Activated CD4-positive, alpha-beta T cell treated with anti-CD3 and anti-CD28 coated beads for 48 hours (primary cell): ENCODE results near the gene PPARD.
"Not testable (repeated sequence)": the region's sequence is repeated elsewhere in the genome, so short reads cannot be mapped to it uniquely, and the experiment has no call there.

Experiments
- DNase-seq: peaks from one replicate; pipeline ENCODE4 v3.0.0-alpha.2; 2020

Gene PPARD

DNA sequence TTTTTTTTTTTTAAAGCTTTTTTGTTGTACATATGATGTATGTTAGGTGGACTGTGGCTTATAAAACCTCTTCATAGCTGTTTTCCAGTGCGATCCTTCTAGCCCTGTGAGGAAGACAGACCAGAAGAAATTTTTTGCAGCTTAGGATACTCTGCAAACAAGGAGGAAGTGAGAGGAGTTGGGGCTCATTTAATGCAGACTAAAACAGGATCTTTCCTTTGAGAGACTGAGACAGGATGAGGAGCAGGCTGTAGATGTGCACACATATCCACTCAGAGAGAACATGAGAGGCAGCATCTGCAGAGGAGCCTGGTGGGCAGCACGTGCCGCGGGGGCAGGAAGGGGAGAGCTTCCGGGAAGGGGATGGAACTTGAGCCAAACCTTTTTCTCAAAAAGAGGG, 45.7 kb downstream of the PPARD start:
- no peak for DNase-seq

DNA sequence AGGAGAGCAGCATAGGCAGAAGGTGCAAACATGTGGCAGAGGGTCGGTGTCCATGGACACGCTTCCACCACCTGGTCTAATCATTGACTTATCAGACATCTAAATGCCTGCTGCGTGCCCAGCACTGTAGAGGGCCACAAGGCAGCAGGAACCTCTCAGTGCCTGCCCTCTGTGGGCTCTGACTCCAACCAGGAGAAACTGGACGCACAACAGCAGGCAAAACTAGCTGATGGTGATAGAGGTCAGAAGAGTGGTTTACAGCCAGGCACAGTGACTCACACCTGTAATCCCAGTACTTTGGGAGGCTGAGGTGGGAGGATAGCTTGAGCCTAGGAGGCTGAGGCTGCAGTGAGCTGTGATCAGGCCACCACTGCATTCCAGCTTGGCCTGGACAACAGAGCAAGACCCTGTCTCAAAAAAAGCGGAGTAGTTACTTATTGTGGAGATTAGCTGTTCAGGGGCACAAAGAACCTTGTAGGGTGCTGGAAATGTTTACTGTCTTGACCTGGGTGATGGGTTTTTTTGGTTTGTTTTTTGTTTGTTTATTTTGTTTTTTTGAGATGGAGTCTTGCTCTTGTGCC, 46.5 kb downstream of the PPARD start:
- no peak for DNase-seq

DNA sequence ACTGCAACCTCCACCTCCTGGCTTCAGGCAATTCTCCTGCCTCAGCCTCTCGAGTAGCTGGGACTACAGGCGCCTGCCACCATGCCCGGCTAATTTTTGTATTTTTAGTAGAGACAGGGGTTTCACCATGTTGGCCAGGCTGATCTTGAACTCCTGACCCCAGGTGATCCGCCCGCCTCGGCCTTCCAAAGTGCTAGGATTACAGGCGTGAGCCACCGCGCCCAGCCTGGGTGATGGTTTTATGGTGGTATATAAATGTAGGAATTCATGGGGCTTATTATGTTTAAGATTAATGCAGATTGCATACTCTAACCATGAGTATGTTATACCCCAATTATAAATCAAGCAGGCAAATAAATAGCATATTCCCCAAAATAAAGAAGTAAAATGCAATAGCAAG, 47.0 kb downstream of the PPARD start:
- DNase-seq: not testable (repeated sequence)

DNA sequence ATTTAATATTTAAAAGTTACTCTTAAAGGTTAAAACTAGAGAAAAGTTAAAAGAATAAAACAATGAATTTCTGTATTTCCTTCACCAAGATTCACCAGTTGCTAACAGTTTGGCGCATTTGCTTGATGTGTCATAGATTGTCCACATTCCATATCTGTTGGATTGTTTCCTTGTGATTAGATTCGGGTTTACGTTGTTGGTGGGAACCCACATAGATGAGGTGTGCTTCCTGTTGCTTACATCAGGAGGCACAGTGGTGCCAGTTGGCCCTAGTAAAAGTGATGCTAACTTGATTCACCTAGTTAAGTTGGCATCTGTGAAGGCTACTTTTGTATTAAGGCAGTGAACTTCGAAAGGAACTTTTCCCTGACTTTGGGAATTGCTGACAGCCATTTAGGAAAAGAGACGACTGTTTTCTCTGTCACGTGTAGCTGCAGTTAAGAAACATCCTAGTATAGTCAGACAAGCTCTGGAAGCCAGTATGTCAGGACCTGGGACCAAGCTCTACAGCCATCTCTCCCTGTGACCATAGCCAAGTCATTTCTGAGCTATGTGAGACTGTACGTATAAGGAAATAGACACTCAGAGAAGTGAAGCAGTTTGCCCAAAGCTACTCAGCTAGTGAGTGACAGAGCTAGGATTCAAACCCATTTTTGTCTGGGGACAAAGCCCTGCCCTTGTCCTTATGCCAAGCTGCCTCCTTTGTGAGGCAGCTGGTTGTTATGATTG, 49.0 kb downstream of the PPARD start:
- no peak for DNase-seq

DNA sequence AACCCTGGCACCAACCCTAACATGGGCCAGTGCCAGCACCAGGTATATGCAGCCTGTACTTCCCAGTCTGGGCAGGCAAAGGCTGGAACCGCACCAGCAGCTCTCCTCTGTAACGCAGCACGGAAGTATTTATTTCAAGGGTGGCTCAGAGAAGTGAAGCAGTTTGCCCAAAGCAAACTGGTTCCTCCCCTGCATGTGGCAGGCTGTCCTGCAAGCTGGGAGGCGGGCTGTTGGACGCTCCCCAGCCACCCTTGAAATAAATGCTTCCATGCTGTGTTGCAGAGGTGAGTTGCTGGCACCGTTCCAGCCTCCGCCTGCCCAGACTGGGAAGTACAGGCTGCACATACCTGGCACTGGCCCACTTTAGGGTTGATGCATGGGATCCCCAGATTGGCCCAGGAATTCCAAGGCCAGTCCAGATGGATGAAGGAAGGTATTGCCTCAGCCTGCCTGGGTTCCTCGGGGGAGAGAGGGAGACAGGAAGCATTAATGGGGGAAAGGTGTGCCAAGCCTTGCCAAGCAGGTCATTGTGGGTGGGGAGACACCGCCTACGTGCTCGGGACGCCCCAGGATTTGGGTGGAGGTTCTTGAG, 49.8 kb downstream of the PPARD start:
- no peak for DNase-seq

DNA sequence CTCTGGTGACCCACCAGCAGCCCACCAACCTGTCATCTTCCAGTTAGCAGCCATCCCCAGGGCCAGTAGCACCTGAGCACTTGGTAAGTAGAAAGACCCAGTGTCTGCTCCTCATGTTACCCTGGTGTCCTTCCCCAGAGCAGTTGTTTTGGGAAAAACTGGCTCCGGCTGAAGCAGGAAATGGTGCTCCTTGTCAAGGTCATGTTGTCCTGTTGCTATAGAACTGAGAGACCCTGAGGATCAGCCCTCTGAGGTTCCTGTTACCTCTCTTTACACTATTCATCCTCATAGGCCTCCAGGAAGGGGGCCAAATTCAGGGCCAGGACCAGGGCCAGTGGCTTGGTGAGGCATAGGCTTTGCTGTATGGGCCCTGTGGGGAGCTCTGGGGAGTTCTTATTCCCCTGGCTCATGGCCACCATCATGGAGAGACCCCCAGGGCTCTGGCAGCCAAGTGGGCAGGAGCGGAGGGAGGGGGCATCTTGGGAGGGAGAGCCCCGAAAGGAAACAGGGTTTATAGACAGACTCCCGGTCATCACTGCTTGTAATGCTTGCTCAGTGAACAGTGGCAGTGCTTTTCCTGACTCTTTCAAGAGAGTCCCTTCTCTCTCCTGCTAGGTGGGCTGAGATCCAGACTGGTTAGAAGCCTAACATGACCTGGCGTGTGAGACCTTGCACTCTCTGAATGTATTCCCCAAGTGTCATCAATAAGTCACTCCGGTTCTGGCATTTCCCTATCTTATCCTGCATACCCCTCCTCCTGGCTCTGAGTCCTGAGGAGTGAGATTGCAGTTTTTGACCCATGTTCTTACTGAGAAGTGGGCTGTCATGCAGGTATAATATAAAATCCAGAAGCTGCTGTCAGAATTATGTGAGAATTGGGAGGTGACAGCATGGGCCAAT, 50.7 kb downstream of the PPARD start:
- DNase-seq: no peak

DNA sequence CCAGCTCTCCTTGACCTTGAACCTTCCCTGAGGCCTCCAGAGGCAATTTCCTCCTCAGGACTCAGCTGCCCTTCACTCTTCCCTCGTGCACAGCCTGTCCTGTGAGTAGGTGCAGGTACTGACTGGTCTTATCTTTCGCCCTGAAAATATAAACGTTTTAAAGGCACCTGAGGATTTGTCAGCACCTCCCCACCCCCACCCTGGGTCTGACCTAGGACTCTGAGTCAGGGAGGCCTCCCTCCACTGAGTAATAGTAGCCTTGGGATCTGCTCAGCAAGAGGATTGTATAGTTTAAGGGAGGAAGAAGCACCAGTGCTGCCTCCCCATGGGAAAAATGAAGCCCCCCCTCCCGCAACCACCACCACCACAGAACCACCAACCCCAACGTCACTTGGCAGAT, 54.6 kb downstream of the PPARD start:
- no peak for DNase-seq

DNA sequence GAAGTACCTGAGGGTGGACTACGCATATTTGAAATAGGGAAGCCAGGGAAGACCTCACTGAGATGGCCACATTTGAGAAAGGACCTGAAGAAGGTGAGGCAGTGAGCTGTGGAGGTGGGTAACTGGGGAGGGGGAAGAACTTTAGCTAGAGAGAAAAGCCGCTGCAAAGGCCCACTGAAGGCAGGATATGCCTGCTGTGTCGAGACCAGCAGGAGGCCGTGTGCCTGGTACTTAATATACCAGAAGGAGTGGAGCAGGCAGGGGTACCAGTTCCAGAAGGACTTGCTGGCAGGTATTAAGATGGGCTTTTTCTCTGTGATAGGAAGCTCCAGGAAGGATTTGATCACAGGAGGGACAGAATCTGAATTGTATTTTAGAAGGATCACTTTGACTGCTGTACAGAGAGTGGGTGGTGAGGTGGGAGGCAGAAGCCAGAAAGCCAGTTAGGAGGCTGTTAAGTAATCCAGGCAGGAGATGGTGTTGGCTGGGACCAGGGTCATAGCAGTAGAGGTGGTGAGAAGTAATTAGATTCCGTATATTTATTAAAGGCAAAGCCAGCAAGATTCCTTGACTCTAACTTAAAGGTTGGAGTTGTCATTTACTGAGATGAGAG, 55.6 kb downstream of the PPARD start:
- no peak for DNase-seq

DNA sequence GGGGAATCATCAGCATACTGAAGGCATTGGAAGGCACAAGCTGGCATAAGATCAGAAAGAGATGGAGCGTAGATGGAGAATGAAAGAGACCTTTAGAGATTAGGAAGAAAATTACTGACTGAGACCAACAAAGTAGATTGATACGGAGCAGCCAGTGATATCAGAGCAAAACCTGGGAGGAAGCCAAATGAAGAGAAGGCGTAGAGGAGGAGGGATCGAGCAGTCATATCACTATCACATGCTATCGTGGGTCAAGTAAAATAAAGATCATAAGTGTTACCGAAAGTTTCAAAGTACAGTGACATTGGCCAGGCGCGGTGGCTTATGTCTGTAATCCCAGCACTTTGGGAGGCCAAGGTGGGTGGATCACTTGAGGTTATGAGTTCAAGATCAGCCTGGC, 56.2 kb downstream of the PPARD start:
- DNase-seq: no peak

DNA sequence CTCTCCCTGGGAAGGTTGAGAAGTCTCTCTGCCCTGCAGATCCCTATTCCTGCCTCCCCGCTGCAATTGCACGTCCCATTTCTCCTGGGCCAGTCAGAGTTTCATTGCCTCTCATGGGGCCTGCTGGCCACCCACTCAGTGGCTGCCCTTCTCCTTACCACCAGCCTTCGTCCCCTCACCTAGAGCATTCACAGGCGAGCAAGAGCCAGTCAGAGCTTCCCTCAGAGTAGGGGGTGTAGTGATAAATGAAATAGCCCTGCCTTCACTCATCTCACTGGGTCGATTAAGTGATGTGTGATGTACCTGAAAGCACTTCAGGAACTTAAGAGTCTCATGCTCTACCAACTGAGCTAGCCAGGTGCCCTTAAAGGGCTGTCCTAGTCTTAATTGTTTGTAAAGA, 57.8 kb downstream of the PPARD start:
- DNase-seq: no peak

DNA sequence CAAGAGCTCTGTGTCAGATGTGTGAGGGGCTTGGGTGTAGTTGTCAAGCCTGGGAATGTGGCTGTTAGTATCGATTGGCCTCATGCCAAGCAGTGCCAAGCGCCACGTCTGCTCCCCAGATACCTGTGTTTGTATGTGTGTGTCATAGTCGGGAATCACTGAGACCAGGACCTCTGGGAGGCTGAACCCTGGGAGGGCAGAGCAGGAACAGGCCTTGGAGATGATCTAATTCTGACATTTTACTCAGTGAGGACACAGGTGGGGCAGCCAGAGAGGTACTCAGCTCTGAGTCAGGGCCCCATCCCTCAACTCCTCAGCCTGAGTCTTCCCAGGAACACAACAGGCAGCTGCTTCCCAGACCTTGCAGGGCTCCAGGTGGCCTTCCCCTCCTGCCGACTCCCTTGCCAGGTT, 58.5 kb downstream of the PPARD start:
- DNase-seq: no peak

DNA sequence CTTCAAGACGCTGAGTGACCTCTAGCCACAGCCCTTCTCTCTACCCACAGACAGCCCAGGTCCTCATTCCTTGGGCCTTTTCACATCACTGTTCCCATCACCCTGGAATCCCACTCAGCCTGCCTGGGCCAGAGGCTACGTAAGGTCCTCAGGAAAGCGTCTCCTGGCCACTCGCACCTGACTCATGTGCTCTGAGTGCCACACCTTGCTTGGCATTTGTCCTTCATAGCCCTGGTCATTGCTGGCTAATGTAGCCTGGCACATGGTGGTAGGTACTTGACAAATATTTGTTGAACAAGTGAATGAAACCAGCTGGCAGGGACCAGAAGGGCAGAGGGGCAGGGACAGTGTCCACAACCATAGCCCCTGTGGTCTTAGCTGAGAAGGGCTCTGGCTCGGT, 59.2 kb downstream of the PPARD start:
- no peak for DNase-seq

DNA sequence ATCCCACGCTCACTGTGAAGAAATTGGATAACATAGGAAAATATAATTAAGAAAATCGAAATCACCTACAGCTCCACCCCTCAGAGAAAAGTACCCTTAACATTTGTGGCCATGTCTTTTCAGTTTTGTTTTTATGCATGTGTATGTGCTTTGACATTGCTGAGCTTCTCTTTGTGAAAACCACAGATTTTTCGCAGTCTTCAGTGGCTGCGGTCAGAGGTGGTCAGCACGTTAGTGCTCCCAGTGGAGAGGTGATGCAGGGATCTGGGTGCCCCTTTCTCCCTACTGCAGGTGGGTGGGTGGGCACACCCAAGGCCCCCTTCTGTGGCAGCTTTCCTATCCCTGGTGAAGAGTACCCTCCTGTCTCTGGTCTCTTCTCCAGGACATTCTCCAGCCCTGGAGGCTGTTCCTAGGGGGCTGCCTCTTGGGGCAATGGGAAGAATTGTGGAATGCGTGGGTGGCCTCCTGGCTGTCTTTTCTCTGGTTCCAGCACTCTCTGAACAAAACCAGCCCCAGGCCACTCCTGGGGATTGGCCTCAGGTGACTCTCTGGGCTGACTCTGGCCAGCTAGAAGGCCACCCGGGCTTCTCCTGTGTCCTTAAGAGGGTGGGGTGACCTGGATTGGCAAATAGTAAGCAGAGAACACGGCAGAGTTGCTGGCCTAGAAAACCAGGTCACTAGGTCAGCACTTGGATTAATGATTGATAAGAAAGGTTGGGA, 59.9 kb downstream of the PPARD start:
- DNase-seq: no peak

DNA sequence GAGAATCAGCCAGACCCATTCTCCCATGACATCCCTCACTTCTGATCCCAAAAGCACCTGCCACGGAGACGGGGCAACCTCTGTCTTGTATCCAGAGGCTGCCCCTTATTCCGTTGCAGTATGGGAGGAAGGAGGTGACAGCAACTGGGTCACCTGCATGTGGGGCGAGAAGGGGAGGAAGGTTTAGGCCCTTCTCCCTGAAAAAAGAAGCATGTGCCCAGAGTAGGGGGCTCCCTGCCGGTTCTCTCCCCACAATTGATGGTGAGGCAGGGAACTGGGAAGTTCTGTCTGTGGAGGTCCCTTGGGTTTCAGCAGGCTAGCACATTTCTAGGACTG, 60.5 kb downstream of the PPARD start:
- DNase-seq: no peak

DNA sequence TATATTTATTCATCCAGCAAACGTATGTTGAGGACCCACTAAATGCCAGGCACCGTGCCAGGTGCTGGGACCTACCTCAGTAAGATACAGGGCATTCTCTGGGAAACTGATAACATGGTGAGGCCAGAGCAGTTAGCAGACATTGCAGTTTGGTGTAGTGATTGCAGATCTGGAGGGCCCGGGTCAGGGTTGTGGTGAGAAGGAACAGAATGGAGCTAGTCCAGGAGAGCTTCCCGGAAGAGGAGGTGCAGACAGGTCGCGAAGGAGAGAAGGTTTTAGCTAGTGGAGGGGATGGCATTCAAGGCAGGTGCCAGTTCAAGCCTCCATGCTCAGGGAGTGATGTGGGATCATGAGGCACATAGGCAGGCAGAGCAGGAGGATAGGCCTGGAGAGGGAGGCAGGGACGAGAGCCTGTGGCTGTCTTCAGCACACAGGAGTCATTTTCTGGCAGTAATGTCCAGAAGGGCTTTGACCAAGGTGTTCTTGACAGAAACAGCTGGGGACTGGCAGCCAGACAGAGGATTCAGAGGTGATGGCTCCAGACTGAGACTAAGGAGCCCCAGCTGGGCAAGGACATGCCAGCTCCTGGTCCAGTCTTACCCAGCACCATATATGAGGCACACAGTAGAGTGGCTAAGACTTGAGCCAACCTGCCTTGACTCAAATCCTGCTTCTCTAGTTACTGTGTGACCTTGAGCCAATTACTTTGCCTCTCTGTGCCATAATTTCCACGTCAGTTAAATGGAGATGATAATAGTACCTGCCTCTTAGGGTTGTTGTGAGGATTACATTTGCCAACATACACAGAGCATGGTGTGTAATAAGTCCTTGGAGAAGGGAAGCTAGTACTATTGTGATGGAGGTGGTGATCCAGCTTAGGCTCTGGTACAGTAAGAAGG, 61.4 kb downstream of the PPARD start:
- no peak for DNase-seq

DNA sequence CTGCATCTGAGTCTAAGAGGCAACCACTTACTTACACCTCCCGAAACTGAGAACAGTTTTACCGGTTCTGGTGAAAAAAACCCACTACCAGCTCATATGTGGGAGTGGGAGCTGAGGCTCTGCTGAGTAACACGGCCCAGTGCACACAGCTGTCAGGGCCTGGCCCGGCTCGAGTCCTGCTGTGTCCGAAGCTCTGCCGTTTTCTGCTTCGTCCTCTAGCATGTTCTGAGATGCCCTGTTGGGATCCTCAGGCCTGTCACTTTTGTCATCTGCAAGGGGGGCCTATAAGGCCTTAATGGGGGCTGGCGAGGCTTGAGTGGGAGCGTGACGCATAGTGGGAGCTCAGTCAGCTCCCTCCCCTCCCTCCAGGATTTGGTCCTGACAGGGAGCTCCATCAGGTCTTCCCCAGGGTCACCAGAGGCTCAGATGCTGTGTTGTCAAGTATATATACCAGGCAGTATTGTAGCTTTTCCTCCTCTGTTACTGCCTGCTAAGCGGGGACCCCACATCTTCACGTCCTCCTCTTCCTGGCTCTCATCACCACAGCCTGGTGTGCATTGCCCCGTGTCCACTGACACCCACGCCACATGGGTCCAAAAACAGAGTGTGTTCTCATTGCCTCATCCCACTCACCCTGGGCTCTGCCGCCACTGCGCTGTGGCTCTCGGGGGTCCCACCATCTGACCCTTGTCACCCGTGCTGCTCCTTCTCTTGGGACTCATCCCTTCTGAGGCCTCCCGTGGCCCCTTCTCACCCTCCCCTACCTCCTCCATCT, 64.5 kb downstream of the PPARD start:
- no peak for DNase-seq

DNA sequence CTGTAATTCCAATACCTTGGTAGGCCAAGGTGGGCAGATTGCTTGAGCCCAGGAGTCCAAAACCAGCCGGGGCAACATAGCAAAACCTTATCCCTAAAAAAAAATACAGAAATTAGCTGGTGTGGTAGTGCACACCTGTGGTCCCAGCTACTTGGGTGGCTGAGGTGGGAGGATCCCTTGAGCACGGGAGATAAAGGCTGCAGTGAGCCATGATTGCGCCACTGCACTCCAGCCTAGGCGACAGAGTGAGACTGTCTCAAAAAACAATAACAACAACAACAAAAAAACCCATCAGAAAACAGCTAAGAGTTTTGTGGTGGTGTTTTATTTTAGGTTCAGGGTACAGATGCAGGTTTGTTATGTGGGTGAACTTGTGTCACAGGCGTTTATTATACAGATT, 66.9 kb downstream of the PPARD start:
- no peak for DNase-seq

DNA sequence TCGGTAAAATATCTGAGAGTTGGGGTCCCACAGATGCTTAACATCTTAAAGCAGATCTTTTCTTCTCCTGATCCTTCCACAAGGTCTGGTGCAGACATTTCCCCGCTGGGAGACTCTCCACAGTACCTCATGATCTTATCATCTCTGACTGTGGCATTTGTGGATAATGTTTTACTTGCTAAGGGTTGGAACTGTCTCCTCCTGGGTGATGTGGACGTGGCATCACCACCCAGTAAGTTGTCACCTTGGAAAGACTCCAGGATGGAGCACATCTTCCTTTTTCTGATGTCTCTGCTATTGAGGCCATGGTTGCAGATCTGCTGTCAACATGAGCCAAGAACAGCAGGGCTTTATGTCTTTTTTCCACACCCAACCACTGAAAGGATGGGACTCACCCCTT, 67.8 kb downstream of the PPARD start:
- DNase-seq: no peak

DNA sequence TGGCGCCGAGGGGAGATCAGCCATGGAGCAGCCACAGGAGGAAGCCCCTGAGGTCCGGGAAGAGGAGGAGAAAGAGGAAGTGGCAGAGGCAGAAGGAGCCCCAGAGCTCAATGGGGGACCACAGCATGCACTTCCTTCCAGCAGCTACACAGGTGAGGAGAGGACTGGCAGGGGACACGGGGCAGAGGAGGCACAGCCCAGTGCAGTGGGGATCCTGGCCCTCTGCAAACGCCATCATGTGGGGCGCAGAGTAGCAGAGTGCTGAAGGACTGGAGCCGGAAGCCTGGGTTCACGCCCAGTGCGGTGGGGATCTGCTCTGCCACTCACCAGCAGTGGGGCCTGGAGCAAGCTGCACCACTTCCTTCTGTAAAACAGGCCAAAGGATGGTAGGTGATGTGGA, 68.7 kb downstream of the PPARD start:
- no peak for DNase-seq

DNA sequence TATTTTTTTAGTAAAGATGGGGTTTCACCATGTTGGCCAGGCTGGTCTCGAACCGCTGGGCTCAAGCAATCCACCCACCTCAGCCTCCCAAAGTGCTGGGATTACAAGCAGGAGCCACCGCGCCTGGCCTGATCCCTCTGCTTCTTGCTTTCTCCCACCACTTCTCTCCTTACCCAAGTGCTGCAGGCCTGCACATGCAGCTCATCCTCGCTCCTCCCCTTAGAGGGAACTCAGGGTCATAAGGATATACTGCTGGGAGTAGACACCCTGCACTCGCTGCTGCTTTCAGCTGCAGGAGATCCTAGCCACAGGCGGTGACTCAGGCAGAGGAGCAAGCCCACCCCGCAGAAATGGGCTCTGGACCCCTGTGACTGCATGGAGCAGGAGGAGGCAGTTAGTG, 69.7 kb downstream of the PPARD start:
- DNase-seq: no peak

DNA sequence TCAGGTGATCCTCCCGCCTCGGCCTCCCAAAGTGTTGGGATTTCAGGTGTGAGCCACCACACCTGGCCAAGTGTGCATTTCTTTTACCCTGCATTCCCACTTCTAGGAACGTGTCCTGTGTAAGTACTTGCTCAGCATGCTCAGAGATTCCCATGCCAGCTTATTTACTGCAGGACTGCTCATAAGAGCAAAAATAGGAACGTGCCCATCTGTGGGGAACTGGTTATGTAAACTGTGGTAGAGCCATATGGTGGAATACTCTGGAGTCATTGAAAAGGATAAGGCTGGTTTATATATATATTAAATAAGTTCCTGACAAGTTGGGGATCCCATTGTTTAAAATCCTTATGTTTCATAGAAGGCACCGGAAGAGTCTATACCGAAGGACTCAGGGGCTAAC, 71.6 kb downstream of the PPARD start:
- DNase-seq: no peak
